Body of pancreas (tissue), 4 donors: Measurements from ENCODE around the gene PPP1R37.

Source experiments
- POLR2A ChIP-seq, 3 donors: fragments of 450-650 bp; IDR thresholded peaks; one replicate each; pipeline ENCODE4 v1.6.1; 2016; ENCODE audit warnings: antibody characterized with exemption in 3 of 3, mild to moderate bottlenecking in 2 of 3
- TF ChIP-seq, protein P1 (sequence below), 7 experiments: fragments of 450-650 bp in 4 of 7; fragments of 200-600 bp in 3 of 7; sonication (generic) in 3 of 7; IDR thresholded peaks; one replicate each; pipeline ENCODE4 v1.5.1; 2016 to 2019; ENCODE audit warnings: antibody characterized with exemption in 7 of 7

DNA sequence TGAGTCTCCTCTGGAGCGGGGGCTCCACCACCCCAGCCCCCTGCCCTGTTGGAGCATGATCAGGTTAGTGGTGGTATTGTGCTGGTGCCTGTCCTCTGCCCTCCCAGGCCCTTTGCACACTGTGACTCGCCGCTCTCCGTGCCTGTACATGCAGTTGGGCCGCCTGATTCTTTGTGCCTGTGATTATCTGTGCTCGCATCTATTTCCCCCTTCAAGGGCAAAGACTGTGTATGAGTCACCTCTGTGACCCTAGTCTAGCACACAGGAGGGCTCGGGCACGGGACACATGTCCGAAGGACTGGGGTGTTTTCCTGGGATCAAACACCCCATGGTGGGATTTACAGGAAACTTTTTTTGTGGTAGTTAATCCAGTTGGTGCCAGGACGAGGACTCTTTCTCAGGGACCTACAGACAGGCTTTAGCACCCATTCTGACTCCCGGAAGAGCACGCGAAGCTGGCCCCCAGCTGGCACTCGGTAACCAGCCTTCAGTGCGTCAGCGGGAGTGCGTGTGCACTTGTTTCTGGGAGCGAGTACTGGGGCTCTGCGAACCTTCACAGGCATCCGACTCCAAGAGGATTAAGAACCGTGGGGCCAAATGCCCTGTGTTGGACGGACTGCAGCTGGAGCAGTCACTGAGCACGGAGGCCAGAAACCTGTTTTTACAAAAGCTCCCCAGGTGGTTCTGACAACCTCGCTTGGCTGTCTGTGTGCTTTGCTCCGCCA, 6.7 kb downstream of the PPP1R37 start:
- TF ChIP-seq, protein P1, sequence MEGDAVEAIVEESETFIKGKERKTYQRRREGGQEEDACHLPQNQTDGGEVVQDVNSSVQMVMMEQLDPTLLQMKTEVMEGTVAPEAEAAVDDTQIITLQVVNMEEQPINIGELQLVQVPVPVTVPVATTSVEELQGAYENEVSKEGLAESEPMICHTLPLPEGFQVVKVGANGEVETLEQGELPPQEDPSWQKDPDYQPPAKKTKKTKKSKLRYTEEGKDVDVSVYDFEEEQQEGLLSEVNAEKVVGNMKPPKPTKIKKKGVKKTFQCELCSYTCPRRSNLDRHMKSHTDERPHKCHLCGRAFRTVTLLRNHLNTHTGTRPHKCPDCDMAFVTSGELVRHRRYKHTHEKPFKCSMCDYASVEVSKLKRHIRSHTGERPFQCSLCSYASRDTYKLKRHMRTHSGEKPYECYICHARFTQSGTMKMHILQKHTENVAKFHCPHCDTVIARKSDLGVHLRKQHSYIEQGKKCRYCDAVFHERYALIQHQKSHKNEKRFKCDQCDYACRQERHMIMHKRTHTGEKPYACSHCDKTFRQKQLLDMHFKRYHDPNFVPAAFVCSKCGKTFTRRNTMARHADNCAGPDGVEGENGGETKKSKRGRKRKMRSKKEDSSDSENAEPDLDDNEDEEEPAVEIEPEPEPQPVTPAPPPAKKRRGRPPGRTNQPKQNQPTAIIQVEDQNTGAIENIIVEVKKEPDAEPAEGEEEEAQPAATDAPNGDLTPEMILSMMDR (IDR thresholded peaks at IDR 0.05) = no peak
- peak in 1 of 3 donors; percentile 12 for TF ChIP-seq POLR2A (IDR thresholded peaks at IDR 0.05)
